GM10266 (cell line): ENCODE measurements around the gene DENR.
"Not testable (repeated sequence)": the region's sequence is repeated elsewhere in the genome, so short reads cannot be mapped to it uniquely, and the experiment has no call there.

Experiments
- DNase-seq: peaks from one replicate; pipeline ENCODE4 v3.0.0; 2012; ENCODE audit errors: extremely low spot score
- CTCF ChIP-seq: IDR thresholded peaks from 2 replicates; pipeline ENCODE4 v1.5.1; 2012; ENCODE audit warnings: mild to moderate bottlenecking, low read depth; ENCODE audit not compliant: control insufficient read depth, insufficient read depth; ENCODE audit errors: missing control alignments

Gene DENR

GRCh38 chr12:122732611-122733010 lies 20.0 kb upstream of the DENR start:
- no peak for TF ChIP-seq CTCF
- DNase-seq: no peak

GRCh38 chr12:122738571-122738970 lies 14.1 kb upstream of the DENR start:
- no peak for TF ChIP-seq CTCF
- DNase-seq: no peak

- DNase-seq: no peak
- no peak for TF ChIP-seq CTCF
Observed at GRCh38 chr12:122740351-122740750, 12.3 kb upstream of the DENR start.

- DNase-seq: no peak
- TF ChIP-seq CTCF: no peak
Observed at GRCh38 chr12:122743895-122744525, 8.6 kb upstream of the DENR start.

- no peak for TF ChIP-seq CTCF
- no peak for DNase-seq
Observed at GRCh38 chr12:122747224-122748135, 5.1 kb upstream of the DENR start.

- no peak for TF ChIP-seq CTCF
- DNase-seq: no peak
Observed at GRCh38 chr12:122749569-122750332, 2.9 kb upstream of the DENR start.

GRCh38 chr12:122750781-122751515 lies 1.7 kb upstream of the DENR start:
- not testable (repeated sequence) for DNase-seq
